ENCODE measurements around the gene TSPAN11. TPM values are rescaled to one million over a fixed set of nuclear protein-coding genes. Genes with fewer than 3 reads are reported as not detected.

TSPAN11 gene
- total RNA-seq, 1 experiment from 2014 or later: 4.6 TPM

GRCh38 chr12:31007153-31007495, 80.6 kb downstream of the TSPAN11 start:
- no peak overlapping the region for H3K4me3 Mint-ChIP-seq
- ATAC-seq: no peak
- TF ChIP-seq HMGXB4 (CRISPR knock-in tag; IDR thresholded peaks at IDR 0.05) (no peak), GRHL2 (CRISPR knock-in tag; IDR thresholded peaks at IDR 0.05; ENCODE audit: insufficient replicate concordance, severe bottlenecking) (no peak), ZSCAN18 (CRISPR knock-in tag; IDR thresholded peaks at IDR 0.05) (no peak), CREM (CRISPR knock-in tag; IDR thresholded peaks at IDR 0.05) (no peak), TCF7 (CRISPR knock-in tag; IDR thresholded peaks at IDR 0.05; ENCODE audit: low read depth) (no peak), STAT6 (CRISPR knock-in tag; conservative IDR thresholded peaks at IDR 0.05; ENCODE audit: low read depth) (no peak), OVOL2 (CRISPR knock-in tag; IDR thresholded peaks at IDR 0.05; ENCODE audit: borderline replicate concordance) (no peak), ELF4 (CRISPR knock-in tag; IDR thresholded peaks at IDR 0.05; ENCODE audit: low read depth) (no peak), IRF2 (CRISPR knock-in tag; IDR thresholded peaks at IDR 0.05; ENCODE audit: borderline replicate concordance, low read depth) (no peak), SOX15 (CRISPR knock-in tag; IDR thresholded peaks at IDR 0.05) (no peak), RORB (CRISPR knock-in tag; IDR thresholded peaks at IDR 0.05) (no peak), ERG (CRISPR knock-in tag; IDR thresholded peaks at IDR 0.05) (no peak), SMAD4 (CRISPR knock-in tag; IDR thresholded peaks at IDR 0.05) (no peak), FOXJ3 (CRISPR knock-in tag; IDR thresholded peaks at IDR 0.05; ENCODE audit: borderline replicate concordance) (no peak), FOXP4 (CRISPR knock-in tag; IDR thresholded peaks at IDR 0.05) (no peak)
- no peaks in the 10 kb centered on the region; the same call in 1 of the 2 replicates for H3K27me3 Mint-ChIP-seq (ENCODE audit: low read depth)
- ChIA-PET POLR2A (no interaction called here), CTCF (no interaction called here)
- peaks cover 3% of the 10 kb centered on the region for H3K4me1 Mint-ChIP-seq
- H3K36me3 Mint-ChIP-seq: no peaks in the 10 kb centered on the region
- no peak overlapping the region for H3K27ac Mint-ChIP-seq
- DNase-seq (ENCODE audit: low spot score): no peak
- H3K9me3 Mint-ChIP-seq: no peaks in the 10 kb centered on the region

- ChIA-PET POLR2A (interaction anchor here (0.5 to 0.7 kb wide), 2 partner anchors 14 to 80 kb away, joined by 3 read pairs; no protein-coding TSS in a partner anchor), CTCF (interaction anchor here (1.3 kb wide), 1 partner anchor 22 kb away, joined by 3 read pairs; no protein-coding TSS in a partner anchor)
- DNase-seq (ENCODE audit: low spot score) (peak; percentile 6), ATAC-seq (no peak)
- Mint-ChIP-seq H3K27ac (no peak overlapping the region), H3K27me3 (ENCODE audit: low read depth) (no peaks in the 10 kb centered on the region; the same call in 1 of the 2 replicates), H3K9me3 (0 out of 2 replicates have a peak, but pooled peaks cover 3% of the 10 kb centered on the region), H3K36me3 (no peaks in the 10 kb centered on the region), H3K4me1 (peaks cover 3% of the 10 kb centered on the region), H3K4me3 (no peak overlapping the region)
- TF ChIP-seq ZNF512 (CRISPR knock-in tag; IDR thresholded peaks at IDR 0.05; ENCODE audit: borderline replicate concordance): no peak
- no peak for TF ChIP-seq ZNF263 (CRISPR knock-in tag; IDR thresholded peaks at IDR 0.05; ENCODE audit: low read depth)
- TF ChIP-seq PRRX2 (CRISPR knock-in tag; IDR thresholded peaks at IDR 0.05): no peak
- TF ChIP-seq NFE2L1 (CRISPR knock-in tag; IDR thresholded peaks at IDR 0.05): no peak
- no peak for TF ChIP-seq ZNF423 (CRISPR knock-in tag; IDR thresholded peaks at IDR 0.05)
- TF ChIP-seq NR3C1 (CRISPR knock-in tag; conservative IDR thresholded peaks at IDR 0.05; ENCODE audit: low read depth): no peak
- no peak for TF ChIP-seq RORB (CRISPR knock-in tag; IDR thresholded peaks at IDR 0.05)
- no peak for TF ChIP-seq NR2C2 (CRISPR knock-in tag; IDR thresholded peaks at IDR 0.05)
- TF ChIP-seq ETV6 (CRISPR knock-in tag; IDR thresholded peaks at IDR 0.05): no peak
- no peak for TF ChIP-seq FOXJ3 (CRISPR knock-in tag; IDR thresholded peaks at IDR 0.05; ENCODE audit: borderline replicate concordance)
Measured at GRCh38 chr12:31007636-31008175, 81.2 kb downstream of the TSPAN11 start.
